Right ventricle myocardium superior (tissue), 1 donor: Measurements from ENCODE around the gene BORCS8. TPM values are rescaled to one million over a fixed set of nuclear protein-coding genes. Genes with fewer than 3 reads are reported as not detected.
A peak's percentile ranks its signal among the peaks of the same experiment; 100 is the strongest.
"Not testable (repeated sequence)": the region's sequence is repeated elsewhere in the genome, so short reads cannot be mapped to it uniquely, and the experiment has no call there.

Experiments used
- ATAC-seq: fragments of 200-7000 bp; cut with Tn5 transposase; one replicate; pipeline ENCODE4 v1.9.1; 2020; ENCODE audit warnings: mild to moderate bottlenecking; ENCODE audit not compliant: poor library complexity
- DNase-seq: peaks from one replicate; pipeline ENCODE4 v3.0.0-alpha.2; 2020
- intact Hi-C: fragments of 100-400 bp; cut with DNase I; formaldehyde crosslinking; loops from one replicate; pipeline ENCODE4 v1.11.2; 2022
- total RNA-seq: library from RNA; stranded (reverse); fragmentation: NEBNext Ultra II Directional; extraction: Animal tissue kit (Norgen Biotek cat#: 25700); gene quantifications from one replicate; pipeline ENCODE4 v1.2.1, GENCODE V29; 2021
- donor health status: DM: no; HTN: yes; CAD: no; lungs with severe emphysema.

Gene BORCS8
- total RNA-seq, 1 donor from 2014 or later: 21.0 TPM

- DNase-seq (no peak), ATAC-seq (no peak)
- intact Hi-C loops: no loop called here
Observed at GRCh38 chr19:19192910-19193423, 1.0 kb upstream of the BORCS8 start.

- ATAC-seq (no peak), DNase-seq (no peak)
- intact Hi-C loops: no loop called here
Observed at GRCh38 chr19:19191768-19192077, 229 bp downstream of the BORCS8 start.

GRCh38 chr19:19186742-19187141, 5.2 kb downstream of the BORCS8 start:
- ATAC-seq (no peak), DNase-seq (no peak)
- intact Hi-C loops: no loop called here

GRCh38 chr19:19185853-19186740, 5.9 kb downstream of the BORCS8 start:
- DNase-seq: no peak
- intact Hi-C loops: no loop called here
- peak; percentile 38 for ATAC-seq

- no peak for DNase-seq
- intact Hi-C loops: no loop called here
- ATAC-seq: no peak
Observed at GRCh38 chr19:19181488-19181998, 10.4 kb downstream of the BORCS8 start.

GRCh38 chr19:19179548-19180441, 12.2 kb downstream of the BORCS8 start:
- DNase-seq (no peak), ATAC-seq (no peak)
- intact Hi-C loops: no loop called here

- intact Hi-C loops: no loop called here
- DNase-seq (no peak), ATAC-seq (no peak)
Observed at GRCh38 chr19:19176950-19177349, 15.0 kb downstream of the BORCS8 start.

- intact Hi-C loops, DNase-seq, ATAC-seq: not testable (repeated sequence)
Observed at GRCh38 chr19:19173243-19173642, 18.7 kb downstream of the BORCS8 start.

GRCh38 chr19:19171821-19172532, 20.0 kb downstream of the BORCS8 start:
- DNase-seq (no peak), ATAC-seq (no peak)
- intact Hi-C loops: no loop called here

- no peak for ATAC-seq
- intact Hi-C loops: no loop called here
Observed at GRCh38 chr19:19170873-19171672, 20.9 kb downstream of the BORCS8 start.

GRCh38 chr19:19170053-19170872, 21.7 kb downstream of the BORCS8 start, which contains the start of gene MEF2B:
Gene MEF2B (minus strand): TSS chr19:19170263. CDS start chr19:19150735, 19,528 bp downstream.
- peak; percentile 87 for DNase-seq
- peak; percentile 94 for ATAC-seq
- intact Hi-C loops: no loop called here

More at GRCh38 chr19:19170873-19171672, 20.9 kb downstream of the BORCS8 start:
- DNase-seq: no peak

GRCh38 chr19:19169236-19170052, 22.5 kb downstream of the BORCS8 start:
- intact Hi-C loops: no loop called here
- ATAC-seq: no peak
- DNase-seq: no peak

GRCh38 chr19:19167612-19168011, 24.3 kb downstream of the BORCS8 start:
- no peak for ATAC-seq
- intact Hi-C loops: no loop called here
- DNase-seq: no peak

GRCh38 chr19:19165396-19165795, 26.6 kb downstream of the BORCS8 start:
- ATAC-seq (no peak), DNase-seq (no peak)
- intact Hi-C loops: no loop called here

GRCh38 chr19:19162495-19162894, 29.5 kb downstream of the BORCS8 start:
- no peak for ATAC-seq
- intact Hi-C loops: no loop called here

GRCh38 chr19:19160461-19161035, 31.4 kb downstream of the BORCS8 start:
- intact Hi-C loops: no loop called here
- ATAC-seq (no peak), DNase-seq (no peak)

More at GRCh38 chr19:19162495-19162894, 29.5 kb downstream of the BORCS8 start:
- DNase-seq: no peak
